GM12892 (cell line): Measurements from ENCODE around the gene PHF24.

ENCODE experiments used
- POLR2A ChIP-seq: IDR thresholded peaks from 2 replicates; pipeline ENCODE4 v1.6.1; 2011; ENCODE audit warnings: low read depth, low read length, control low read depth
- TAF1 ChIP-seq: IDR thresholded peaks from 2 replicates; pipeline ENCODE4 v1.6.1; 2011; ENCODE audit warnings: low read depth, mild to moderate bottlenecking, control low read depth, low read length, borderline replicate concordance

DNA sequence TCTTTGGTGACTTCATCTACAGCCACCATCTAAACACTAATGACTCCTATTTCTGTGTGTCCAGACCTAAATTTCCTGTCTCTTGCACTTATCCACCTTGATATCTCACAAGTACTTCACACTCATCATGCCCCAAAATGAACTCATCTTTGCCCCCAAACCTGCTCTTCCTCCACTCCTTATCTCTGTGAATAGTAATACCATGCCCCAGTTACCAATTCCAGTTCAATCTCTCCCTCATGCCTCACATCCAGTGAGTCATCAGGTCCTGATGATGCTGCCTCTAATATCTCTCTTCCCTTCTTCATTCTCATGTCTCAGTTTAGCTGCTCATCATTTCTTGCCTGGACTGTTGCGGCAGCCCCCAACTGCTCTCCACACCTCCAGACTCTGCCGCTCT, 16.6 kb downstream of the PHF24 start:
- TF ChIP-seq POLR2A (no peak), TAF1 (no peak)
